HG03095 (cell line): ENCODE results near the gene WDR59.

Experiments
- ATAC-seq: cut with Tn5 transposase; IDR thresholded peaks from one replicate; pipeline ENCODE4 v1.9.1; 2021; ENCODE audit warnings: moderate library complexity; ENCODE audit not compliant: unreplicated experiment

Gene WDR59

GRCh38 chr16:74984194-74984528 is 762 bp downstream of the WDR59 start:
- ATAC-seq = no peak

DNA sequence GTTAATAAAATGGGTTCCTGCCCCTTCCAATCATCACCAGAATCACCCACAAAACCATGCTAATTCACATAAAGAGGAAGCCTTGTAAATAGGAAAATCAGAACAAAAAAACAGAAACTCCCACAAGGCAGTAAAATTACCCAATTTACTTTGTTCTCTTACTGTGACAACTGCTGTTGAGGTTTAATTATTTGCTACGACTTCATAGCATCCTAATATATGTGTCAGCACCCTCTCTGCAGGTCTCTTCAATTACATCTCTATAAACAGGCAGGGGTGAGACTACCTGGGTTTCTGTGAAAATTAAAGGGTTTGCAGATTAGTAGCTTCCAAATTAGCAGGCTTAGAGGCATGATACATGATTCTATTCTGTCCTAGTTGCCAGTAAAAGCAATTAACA is 2.7 kb downstream of the WDR59 start:
- ATAC-seq = no peak

DNA sequence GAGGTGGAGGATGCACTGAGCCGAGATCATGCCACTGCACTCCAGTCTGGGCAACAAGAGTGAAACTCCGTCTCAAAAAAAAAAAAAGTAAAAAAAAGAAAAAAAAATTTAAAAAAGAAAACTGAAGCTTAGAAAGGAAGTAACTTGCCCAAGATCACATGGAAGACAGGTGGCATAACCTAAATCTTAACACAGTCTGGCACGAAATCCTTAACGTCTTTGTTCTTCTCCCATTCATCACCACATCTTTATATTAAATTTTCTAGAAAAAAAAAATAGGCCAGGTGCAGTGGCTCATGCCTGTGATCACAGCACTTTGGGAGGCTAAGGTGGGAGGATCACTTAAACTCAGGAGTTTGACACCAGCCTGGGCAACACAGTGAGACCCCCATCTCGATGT is 9.3 kb downstream of the WDR59 start:
- ATAC-seq = no peak

GRCh38 chr16:74973304-74973703 is 11.6 kb downstream of the WDR59 start:
- ATAC-seq = no peak

GRCh38 chr16:74954763-74955162 is 30.2 kb downstream of the WDR59 start:
- ATAC-seq = no peak

DNA sequence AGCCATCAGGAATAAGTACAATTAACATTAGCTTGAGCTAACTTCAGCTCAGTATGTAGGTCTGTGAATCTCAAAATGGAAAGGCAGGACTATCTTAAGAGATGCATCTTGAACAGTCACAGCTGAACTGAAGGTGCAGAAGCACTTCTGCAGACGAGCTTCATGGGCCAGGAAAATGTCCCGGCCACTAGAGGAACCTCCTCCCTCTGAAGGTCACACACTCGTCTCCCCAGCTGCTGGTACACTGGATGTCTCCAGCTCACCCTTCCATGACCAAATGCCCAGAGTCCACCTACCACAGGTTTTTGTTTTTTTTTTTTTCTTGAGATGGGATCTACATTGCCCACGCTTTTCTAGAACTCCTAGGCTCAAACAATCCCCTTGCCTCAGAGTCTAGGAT is 33.2 kb downstream of the WDR59 start:
- no peak for ATAC-seq

- no peak for ATAC-seq
Observed at GRCh38 chr16:74951206-74951605, 33.7 kb downstream of the WDR59 start.

GRCh38 chr16:74950511-74950910 is 34.4 kb downstream of the WDR59 start:
- no peak for ATAC-seq

DNA sequence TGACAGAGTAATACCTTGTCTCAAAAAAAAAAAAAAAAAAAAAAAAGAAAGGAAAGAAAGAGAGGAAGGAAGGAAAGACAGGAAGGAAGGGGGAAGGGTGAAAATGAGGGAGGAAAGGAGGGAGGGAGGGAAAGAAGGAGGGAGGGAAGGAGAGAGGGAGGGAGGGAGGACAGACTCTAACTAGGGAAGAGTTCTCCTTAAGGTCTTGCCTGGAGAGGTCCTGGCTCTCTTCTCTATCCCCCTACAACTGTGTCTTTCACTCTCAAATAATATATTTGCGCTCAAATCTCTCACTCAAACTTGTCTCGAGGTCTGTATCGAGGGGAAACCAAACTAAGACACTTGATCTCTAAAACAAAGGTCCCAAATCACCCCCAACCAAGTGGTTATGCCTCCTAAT is 35.6 kb downstream of the WDR59 start:
- no peak for ATAC-seq

DNA sequence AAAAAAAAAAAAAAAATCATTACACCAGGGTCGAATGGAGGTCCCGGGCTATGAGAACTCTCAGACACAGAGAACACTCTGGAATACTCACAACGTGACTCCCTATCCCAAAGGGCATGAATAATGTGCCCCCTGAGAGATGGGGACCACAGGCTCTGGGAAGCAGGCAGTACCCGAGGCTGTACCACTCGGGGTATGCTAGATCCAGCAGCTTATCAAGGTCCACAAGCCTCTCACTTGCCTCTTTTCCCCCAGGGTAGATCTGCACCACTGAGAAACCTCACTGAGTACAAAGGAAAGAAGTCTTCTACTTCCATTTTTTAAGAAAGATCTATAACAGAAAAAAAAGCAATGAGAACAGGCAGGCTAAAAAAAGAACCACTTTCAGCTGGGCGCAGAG is 40.5 kb downstream of the WDR59 start:
- no peak for ATAC-seq

GRCh38 chr16:74942977-74943918 is 41.7 kb downstream of the WDR59 start:
- no peak for ATAC-seq

DNA sequence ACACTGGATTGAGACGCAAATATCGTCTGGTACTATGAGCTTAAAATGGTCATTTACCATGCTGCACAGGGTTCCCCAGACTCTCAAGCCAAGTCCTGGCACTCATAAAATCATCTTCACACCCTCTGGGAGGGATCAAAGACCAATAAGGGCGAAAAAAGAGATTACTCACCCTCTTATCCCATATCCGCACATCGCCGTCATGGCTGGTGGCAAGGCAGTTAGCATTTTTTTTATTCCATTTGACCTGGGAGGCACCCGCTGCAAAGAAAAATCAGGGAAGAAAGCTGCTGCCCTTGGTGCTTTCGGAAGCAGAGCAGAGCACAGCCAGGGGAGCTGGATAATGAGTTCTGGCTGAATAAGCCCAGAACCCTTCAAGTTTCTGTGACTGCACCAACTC is 42.4 kb downstream of the WDR59 start:
- no peak for ATAC-seq

- ATAC-seq = no peak
Observed at GRCh38 chr16:74939688-74940087, 45.2 kb downstream of the WDR59 start.

- ATAC-seq = peak; percentile 81
Observed at GRCh38 chr16:74936902-74937560, 47.9 kb downstream of the WDR59 start.

DNA sequence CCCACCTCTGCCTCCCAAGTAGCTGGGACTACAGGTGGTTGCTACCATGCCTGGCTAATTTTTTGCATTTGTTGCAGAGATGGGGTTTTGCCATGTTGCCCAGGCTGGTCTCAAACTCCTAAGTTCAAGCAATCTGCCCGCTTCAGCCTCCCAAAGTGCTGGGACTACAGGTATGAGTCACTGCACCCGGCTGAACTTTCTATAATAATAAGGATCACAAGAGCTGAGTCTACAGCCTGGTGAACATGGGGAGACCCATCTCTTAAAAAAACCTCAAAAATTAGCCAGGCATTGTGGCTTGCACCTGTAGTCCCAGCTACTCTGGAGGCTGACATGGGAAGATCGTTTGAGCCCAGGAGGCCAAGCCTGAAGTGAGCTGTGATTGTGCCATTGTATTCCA is 53.5 kb downstream of the WDR59 start:
- ATAC-seq = no peak

DNA sequence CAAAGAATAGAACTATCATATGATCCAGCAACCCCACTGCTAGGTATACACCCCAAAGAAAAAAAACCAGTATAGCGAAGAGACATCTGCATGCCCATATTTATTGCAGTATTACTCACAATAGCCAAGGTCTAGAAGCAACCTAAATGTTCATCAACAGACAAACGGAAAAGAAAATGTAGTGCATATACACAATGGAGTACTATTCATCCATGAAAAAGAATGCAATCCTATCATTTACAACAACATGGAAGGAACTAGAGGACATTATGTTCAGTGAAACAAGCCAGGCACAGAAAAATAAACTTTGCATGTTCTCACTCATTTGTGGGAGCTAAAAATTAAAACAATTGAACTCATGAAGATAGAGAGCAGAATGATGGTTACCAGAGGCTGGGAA is 55.3 kb downstream of the WDR59 start:
- ATAC-seq = no peak

DNA sequence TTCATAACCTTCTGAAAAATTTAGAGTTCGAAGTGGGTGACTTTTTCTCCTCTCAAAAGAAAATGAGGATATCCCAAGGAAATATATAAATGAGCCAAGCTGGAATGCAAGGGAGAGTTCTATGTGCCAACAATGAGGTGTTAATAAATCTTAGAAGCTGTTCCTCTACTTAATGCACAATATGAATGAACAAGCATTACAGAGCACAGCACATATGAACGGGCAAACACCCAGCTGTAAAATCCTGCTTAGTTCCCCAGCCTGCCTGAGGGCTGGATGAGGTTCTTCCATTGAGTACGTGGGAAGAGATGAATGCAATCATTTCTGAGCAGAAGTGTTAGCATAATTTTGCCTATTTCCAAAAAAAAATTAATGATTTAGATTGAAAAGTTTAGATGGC is 58.1 kb downstream of the WDR59 start:
- no peak for ATAC-seq

GRCh38 chr16:74923766-74924460 is 61.0 kb downstream of the WDR59 start:
- no peak for ATAC-seq

- no peak for ATAC-seq
Observed at GRCh38 chr16:74922150-74923138, 62.5 kb downstream of the WDR59 start.

DNA sequence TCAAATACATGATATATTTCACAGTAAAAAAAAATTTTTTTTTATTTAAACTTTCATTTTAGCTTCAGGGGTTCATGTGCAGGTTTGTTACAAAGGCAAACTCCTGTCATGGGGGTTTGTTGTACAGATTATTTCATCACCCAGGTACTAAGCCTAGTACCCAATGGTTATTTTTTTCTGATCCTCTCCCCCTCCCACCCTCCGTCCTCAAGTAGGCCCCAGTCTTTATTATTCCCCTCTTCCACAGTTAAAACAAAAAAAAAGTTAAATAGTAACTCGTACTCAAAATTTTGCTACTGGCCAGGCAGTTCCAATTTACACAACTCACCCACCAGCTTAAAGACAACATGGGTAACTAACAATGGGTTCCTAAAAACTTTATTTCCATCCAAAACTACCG is 63.9 kb downstream of the WDR59 start:
- ATAC-seq = no peak

DNA sequence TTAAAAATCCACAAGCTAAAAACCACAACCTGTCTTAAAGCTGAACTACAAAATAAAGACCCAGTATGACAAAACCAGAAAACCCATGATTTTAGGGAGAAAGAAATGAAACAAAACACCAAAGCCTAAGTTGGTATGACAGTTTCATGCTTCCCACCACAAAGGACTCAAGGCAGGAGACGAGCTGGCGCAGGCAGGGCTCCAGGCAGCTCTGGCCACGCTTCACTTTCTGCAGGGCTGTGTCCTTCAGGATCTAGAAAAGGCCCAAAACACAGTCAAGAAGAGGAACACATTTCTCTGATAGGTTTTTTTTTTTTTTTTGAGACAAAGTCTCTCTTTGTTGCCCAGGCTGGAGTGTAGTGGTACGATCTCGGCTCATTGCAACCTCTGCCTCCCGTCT is 75.3 kb downstream of the WDR59 start:
- ATAC-seq = no peak
